ENCODE measurements around the gene CAMKMT. TPM values are rescaled to one million over a fixed set of nuclear protein-coding genes. Genes with fewer than 3 reads are reported as not detected.

The CAMKMT gene
- total RNA-seq, 1 donor from 2014 or later, result 20.0 TPM

DNA sequence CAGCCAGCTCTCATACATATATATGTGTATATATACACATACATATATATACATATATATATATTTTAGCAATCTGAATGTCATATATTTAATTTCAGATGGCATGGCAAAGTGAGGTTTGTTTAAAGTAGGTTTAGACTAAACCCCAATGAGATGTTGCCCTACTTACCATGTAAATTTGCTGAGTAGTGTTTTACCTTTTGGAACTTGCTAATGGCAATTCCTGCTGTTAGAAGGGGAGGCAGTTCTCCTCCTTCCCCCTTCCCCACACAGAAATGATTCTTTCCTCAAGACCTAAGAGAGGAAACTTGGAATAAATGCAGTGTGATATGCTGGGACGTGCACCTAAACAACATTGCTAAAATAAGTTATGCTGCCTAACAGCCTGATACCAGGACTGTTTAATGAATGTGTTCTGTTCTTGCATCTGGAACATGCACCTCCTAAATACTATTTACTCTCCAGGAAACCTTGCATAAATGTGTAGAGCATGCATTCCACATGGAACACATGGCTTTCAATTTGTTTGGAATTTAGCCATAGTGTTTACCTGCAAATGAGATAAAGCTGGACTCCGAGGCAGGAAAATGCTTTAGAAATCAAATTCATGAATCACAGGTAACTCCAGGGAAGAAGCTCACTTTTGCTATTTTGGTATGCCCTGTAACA, 326.8 kb downstream of the CAMKMT start:
- no peak for DNase-seq (ENCODE audit: low spot score)

DNA sequence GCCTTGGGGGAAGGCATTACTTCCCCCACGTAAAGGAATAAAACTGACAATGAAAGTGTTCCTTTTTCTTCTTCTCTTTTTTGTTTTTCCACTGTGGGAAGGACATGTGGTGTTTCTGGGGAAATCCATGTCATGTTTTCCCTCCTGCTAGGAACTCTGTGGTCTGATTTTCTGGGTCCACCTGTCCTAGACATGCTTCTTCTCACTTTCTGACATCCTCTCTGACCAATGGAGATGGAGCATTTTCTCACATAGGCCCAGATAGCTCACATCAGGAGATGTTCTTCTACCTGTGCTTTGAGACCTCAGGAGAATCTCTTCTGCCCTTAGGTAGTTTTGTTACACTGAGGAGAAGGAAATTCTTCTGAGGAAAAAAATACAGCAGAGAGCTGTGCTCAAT, 327.8 kb downstream of the CAMKMT start:
- no peak for DNase-seq (ENCODE audit: low spot score)

DNA sequence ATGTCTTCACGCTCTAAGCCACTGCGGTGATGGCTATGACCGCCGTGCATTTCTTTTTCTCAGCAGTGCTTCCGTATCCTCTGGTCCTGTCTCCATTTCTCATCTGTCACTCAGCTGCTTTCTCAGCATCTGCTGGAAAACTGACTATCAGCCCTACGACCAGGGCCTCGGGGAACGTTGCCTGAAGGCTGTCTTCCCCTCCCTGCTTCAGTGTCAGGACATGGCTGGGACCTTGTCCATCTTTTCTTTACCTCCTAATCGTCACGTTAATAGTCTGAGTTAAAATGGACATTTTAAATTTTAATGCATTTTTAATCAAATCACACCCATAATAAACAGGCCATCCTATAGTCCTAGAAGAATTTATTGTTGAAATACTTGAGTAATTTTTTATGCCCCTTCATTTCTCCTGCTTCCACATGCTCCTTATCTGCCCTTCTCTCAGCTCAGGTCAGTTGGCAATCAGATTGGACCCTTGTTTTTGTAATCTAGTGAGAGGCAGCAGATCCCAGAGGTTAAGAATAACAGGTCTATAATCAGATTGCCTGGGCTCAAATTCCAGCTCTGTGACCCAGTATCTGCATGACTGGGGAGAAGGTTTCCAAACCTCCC, 329.5 kb downstream of the CAMKMT start:
- no peak for DNase-seq (ENCODE audit: low spot score)

DNA sequence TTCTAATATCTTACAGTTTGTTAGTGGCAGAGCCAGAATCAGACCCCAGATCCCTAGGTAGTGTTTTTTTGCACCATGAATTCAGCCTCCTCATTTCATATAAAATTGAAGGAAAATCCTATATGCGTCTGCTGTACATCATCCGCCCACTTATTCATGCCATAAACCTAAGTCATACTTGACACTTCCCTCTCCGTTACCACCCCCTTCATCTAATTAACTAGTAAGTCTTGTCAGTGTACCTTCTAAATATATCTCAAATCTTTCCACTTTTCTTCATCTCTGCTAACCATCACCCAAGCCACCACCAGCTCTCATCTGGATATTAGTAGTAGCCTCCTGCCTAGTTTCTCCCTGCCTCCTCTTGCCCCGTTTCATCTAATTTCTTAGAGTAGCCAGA, 331.1 kb downstream of the CAMKMT start:
- no peak for DNase-seq (ENCODE audit: low spot score)

DNA sequence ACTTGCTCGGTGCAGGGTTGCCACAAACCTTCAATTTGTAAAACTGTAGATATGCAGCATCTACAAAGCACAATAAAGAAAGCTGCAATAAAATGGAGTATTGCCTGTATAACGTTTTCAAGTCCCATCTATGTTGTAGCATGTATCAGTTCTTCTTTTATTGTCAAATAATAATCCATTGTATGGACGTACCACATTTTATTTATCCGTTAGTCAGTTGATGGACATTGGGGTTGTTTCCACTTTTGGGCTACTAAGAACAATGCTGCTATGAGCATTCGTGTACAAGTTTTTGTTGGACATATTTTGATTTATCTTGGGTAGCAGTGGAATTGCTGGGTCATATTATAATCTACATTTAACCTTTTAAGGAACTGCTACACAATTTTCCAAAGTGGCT, 339.1 kb downstream of the CAMKMT start:
- DNase-seq (ENCODE audit: low spot score), result no peak

DNA sequence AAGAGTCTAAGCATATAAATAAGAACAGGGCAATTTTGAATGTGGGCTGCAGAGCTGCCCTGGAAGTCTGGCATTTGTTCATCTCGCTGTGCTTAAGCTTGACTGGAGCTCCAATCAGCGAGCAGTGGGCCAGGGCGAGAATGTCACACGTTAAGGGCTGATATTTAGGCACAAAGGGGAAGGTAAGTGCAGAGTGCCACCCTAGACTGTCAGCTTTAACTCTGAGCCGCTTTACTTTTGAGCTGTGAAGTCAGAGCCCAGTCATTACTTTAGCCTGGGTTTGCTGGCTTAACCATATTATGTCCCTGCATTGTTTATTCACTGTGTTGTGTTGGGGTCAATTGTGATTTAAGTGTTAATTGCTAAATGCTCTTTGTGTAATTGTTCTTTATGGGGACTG, 343.6 kb downstream of the CAMKMT start:
- no peak for DNase-seq (ENCODE audit: low spot score)

DNA sequence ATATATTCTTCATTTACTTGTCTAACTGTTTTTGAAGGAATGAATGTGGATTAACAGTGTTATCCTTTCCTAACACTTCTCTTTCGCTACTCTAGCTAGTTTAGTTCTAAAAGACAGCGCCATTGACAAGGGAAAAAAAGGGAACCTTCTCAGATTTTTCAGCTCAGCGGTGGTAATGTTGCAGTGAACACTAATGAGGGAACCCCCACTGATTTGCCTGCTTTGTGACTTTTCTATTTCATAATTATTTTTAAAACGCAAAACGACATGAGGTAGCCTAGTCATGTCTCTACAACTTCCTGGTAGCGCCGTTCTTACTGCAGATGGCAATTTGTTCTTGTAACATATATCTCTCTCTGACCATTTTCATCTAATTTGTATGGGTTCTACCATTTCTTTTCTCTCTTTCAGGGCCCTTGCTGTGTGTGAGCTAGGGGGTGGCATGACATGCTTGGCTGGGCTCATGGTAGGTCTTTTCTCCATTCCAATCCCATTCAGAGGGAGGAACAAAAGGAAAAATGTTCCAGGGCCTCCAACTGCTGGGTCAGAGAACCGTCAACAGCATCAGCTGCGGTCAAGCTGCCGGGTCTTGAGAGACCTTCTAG, 344.2 kb downstream of the CAMKMT start:
- DNase-seq (ENCODE audit: low spot score), result no peak

DNA sequence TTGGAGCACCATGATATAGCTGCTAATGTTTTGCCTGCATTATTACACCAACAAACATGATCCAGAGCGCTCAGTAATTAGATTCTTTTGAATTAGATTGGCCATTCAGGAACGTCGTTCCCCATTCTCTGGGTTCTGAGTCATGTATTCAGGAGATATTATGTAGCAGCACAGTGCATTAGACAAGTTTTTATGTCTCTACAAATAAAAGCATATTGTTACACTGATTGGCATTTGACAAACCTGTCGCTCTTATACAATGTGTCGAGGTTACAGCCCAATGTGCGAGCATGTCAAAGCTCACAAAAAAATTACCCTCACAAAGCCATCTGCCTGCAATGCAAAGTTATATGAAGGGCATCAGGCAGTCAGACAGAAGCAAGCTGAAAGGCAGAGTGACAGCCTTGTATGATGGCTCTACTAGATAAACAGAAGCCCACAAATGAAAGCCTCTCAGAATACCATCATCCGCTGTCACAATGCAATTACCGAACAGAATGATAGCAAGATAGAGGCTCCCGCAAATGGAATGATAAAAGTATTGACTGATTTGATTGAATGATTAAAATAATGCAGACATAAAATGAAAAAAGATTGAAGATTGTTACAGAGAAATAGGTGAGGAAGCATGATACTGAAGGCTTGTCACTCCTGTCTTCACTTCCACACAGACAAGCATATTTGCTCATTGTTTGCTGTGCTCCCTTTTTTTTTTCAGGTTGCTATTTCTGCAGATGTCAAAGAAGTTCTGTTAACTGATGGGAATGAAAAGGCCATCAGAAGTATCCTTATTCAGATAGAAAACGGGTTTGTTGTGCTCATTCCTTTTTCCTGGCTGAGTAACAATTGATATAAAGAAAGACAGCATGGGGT, 345.2 kb downstream of the CAMKMT start:
- no peak for DNase-seq (ENCODE audit: low spot score)

DNA sequence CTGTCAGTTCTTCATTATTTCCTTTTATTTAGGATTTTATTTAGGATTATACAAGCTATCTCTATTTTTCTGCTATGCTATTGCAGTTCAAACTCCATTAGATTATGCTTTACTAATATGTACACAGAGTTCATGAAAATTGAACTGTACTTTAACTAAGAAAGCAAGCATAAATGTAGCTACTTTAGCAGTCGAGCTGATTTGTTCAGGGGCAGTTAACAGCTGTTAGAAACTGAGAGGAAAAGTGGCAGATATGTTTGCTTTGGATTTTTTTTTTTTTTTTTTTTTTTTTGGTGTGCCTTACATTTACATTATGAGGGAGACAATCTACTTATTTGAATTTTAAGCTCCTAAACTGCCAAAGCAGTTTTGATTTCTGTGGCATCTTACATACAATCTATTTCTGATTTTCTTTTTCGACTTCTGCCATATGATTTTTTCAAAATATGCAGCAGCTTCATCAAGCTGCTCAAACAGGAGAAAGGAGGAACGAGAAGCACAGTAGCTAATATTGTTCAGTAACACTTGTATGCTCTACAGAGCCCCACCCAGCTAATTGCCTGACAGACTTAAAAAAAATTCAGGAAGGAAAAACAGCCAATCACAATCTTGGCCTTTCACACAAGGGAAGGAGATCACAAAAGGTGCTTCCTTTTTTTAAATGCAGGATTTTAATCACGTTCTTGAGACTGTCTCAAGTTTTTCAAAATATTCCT, 346.4 kb downstream of the CAMKMT start:
- DNase-seq (ENCODE audit: low spot score), result no peak

DNA sequence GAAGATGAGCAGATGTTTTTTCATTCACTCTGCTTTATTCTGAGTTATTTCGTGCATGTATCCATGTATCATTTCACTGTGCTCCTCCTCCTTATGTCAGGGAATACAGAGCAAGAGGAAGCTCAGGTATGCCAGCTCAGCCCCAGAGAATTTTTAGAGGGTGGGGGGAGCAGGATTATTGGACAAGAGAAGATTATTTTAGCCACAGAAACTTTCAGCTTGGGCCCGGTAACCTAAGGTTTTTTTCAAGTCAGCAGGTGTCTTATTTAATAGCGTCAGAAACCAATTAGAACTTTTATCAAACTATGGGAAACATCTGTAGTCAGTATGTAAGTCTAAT, 346.9 kb downstream of the CAMKMT start:
- no peak for DNase-seq (ENCODE audit: low spot score)

DNA sequence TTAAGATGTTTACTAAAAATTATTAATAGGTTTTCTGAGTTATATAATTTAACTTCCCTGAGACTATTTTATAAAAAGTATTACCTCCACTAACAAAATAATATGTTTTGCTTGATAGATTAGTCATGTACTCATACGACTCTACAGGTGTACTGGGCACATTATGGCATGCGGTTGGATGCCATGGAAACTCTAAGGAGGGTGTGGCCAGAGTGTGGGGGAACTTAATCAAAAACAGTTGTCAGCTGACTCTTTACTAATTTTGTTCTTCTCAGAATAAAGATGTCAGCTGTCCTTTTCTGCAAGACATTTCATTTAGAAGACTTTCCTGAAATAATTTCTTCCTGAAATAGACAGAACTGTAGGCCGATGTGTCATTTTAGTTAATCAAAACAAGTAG, 351.4 kb downstream of the CAMKMT start:
- DNase-seq (ENCODE audit: low spot score), result no peak

DNA sequence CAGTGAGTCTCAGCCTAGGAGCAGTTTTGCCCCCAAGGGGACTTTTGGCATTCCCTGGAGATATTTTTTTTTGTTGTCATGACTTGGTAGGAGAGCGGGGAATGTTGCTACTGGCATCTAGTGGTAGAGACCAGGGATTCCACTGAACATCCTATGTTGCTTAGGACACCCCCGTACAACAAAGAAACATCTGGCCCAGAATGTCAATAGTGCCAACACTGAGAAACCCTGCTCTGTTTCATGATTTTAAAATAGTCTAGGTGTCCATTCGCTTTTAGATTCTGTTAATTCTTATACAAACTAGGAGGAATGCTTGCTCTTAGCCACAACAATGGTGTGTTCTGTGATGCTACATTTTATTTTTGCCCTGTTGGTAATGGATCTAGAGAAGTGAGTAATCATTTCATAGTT, 353.9 kb downstream of the CAMKMT start:
- no peak for DNase-seq (ENCODE audit: low spot score)

DNA sequence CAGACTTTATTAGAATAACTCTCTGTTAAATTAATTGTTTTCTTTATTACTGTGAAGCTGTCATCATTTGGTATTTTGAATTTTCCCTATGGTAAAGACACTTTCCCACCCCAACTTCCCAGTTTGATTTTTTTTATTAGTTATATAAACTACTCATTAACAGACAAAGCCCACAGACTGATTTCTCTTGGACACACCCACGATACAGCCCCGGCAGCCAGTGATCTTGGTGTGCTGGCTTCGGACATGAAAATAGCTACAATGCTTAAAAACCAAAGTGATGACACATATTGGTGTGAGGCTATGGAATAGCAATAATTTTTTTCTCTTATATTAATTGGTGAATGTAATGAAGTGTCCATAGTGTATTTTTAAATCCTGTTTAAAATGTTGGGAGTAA, 354.4 kb downstream of the CAMKMT start:
- DNase-seq (ENCODE audit: low spot score), result no peak

DNA sequence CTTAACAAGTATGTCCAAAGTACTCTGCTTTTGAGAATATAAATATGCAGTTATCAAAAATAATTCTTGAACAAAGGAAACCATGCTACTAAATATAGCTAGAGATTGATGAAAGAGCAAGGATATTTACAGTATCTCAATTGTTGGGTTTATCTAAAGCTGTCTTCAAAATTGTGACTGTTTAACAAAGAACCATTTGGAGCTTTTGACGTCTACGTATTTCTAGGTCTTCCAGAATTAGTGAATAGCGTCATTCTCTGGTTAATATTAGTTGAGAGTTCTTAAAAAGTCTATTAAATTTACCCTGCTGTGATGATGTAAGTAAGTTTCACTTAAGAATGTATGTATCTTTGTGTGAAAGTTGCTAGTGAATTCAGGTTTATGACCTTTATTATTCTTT, 356.7 kb downstream of the CAMKMT start:
- DNase-seq (ENCODE audit: low spot score), result no peak

DNA sequence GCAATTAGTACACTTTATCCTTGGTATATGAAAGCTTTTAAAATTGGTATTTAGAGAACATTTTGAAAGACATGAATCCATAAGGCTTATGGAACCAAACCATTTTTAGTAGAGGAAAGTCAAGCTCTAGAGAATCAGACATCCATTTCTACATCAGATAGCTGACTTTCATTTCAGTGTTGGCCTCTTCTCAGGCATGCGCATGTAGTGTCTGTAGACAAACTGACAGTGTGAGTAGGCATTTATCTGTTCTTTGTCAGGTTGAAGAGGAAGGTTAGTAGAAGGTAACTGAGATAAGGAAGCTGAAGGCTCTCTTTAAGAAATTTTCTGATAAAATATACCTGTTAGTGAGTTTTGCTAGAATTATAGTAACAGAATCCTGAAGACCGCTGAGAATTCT, 357.8 kb downstream of the CAMKMT start:
- DNase-seq (ENCODE audit: low spot score), result no peak

DNA sequence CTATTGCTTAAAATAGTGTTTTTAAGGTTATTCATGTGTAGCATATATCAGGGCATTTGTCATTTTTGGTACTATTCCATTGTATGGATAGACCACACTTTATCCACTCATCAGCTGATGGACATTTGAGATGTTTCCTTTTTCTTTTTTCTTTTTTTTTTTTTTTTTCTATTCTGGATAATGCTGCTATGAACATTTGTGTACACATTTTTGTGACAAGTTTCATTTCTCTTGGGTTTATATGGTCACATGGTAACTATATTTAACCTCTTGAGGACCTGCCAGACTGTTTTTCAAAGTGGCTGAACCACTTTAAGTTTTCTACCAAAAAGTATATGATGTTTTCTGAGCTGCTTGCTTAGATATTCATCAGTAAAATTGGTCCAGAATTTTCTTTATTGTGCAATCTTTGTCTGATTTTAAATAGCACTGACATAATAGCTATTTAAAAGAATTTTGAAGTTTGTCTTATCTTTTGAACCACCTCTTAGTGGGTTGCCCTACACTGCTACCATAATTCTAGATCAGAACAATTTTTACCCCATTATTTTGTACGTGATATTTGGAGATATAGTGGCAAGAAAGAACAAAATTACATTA, 360.4 kb downstream of the CAMKMT start:
- no peak for DNase-seq (ENCODE audit: low spot score)

DNA sequence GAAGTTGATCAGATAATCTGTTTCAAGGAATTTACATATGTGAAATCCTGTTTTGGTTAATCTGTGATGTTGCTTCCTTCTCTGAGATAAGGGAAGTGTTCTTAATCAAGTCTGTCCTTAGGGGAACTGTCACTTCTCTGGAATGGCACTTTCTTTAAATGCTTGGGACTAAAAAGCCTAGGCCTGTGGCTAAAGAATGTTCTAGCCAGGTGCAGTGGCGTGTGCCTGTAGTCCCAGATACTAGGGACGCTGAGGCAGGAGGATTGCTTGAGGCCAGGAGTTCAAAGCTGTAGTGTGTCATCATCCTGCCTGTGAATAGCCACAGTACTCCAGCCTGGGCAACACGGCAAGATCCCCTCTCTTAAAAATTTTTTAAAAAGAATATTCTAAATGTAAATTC, 362.2 kb downstream of the CAMKMT start:
- no peak for DNase-seq (ENCODE audit: low spot score)

DNA sequence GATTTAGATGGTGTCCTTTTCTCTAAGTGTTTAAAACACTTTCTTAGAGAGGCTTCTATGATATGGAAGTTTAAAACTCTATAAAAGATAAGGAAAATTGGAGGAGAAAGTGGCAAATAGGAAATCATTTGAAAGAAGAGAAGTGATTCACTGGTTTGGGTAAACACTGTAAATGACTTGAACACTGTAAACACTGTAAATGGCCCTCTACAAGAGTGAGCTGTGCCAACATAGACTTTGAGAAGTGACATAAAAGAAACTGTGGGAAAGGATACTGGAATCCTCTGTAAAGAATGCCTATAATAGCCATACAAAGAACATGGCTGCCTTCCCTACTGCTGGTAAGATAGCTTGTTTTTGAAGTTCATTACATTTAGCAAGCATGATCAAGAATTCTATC, 368.8 kb downstream of the CAMKMT start:
- no peak for DNase-seq (ENCODE audit: low spot score)

DNA sequence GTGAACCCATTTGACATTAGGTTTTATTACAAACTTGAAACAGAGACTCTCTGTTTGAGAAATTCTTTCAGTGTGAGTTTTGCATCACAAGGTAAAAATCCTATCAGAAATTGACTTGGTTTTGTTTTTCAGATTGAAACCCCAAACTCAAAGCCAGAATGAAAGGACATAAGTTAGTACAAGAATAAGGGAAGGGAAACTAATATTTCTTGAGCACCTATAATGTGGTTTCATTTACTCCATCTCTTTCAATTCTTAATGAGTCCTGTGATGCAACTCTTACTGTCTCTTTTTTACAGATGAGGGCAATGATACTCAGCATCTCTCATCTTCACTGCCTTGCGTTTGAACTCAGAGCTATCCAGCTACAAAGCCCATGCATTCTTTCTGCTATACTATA, 369.8 kb downstream of the CAMKMT start:
- no peak for DNase-seq (ENCODE audit: low spot score)

DNA sequence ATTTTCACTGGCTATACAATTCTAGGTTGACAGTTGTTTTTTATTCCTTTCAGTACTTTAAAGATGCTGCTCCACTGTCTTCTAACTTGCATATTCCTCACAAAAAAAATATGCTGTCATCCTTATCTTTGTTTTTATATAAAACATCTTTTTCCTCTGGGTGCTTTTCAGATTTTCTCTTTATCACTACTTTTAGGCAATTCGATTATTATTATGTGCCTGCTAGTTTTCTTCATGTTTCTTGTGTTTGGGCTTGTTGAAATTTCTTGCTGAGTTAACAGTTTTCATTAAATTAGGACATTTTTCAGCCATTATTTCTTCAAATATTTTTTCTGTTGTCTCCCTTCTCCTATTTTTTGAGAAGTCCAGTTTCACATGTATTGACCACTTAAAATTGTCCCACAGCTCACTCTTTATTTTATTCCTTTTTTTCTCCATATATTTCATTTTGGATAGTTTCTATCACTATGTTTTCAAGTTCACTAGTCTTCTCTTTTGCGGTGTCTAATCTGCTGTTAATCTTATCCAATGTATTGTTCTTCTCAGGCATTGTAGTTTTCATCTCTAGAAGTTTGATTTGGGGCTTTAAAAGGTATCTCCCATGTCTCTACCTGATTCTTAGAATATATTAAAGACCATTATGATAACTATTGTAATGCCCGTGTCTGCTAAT, 374.7 kb downstream of the CAMKMT start:
- DNase-seq (ENCODE audit: low spot score), result no peak

DNA sequence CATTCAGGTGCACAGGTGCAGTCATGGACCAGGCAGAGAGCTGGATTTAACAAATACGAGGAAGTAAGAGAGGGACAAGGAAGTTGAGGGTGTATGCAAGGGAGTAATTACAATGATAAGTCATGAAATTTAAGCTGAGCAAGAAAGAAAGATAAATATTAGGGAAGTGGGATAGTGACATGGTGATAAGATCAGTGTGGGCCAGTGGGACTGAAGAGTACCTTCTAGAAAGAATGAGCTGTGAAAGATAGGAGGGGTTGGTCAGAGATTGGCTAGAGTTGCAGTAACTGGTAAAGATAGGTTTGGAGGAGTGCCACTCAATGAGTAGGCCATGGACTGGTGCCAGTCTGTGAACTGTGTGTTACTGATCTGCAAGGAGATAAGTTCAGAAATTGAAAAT, 378.9 kb downstream of the CAMKMT start:
- no peak for DNase-seq (ENCODE audit: low spot score)
